ENCODE measurements around the gene SDK1.

DNA sequence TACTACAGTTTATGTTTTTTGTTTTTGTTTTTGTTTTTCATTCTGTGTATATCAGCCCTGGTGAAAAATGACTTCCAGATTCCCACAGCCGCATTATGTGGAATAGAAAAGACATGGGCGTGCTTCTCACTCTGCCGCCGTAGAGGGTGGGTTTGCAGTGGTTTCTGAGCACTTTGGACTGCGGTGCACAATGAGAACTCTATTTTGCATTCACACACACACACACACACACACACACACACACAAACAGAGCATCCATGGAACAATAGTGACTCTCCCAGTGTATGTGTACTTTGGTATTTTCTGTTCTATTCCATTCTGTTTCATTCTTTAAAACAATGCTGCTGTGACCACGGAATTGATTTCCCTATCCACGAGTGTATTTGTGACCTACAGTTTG, 723.8 kb downstream of the SDK1 start:
- TF ChIP-seq, protein P1, sequence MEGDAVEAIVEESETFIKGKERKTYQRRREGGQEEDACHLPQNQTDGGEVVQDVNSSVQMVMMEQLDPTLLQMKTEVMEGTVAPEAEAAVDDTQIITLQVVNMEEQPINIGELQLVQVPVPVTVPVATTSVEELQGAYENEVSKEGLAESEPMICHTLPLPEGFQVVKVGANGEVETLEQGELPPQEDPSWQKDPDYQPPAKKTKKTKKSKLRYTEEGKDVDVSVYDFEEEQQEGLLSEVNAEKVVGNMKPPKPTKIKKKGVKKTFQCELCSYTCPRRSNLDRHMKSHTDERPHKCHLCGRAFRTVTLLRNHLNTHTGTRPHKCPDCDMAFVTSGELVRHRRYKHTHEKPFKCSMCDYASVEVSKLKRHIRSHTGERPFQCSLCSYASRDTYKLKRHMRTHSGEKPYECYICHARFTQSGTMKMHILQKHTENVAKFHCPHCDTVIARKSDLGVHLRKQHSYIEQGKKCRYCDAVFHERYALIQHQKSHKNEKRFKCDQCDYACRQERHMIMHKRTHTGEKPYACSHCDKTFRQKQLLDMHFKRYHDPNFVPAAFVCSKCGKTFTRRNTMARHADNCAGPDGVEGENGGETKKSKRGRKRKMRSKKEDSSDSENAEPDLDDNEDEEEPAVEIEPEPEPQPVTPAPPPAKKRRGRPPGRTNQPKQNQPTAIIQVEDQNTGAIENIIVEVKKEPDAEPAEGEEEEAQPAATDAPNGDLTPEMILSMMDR (IDR thresholded peaks at IDR 0.05): no peak
- TF ChIP-seq POLR2AphosphoS5 (IDR thresholded peaks at IDR 0.05; ENCODE audit: insufficient read depth in 1 of 2, low read depth in 1 of 2): no peak

Data from vagina (tissue), 2 donors.